NB4 (cell line): ENCODE measurements around the gene PRR33.

Experiments used
- TF ChIP-seq, protein P1 (sequence below): IDR thresholded peaks from 2 replicates; pipeline ENCODE4 v1.6.1; 2011; ENCODE audit warnings: low read depth, low read length
- TF ChIP-seq, protein P2 (sequence below): IDR thresholded peaks from one replicate; pipeline ENCODE4 v1.5.1; 2012; ENCODE audit warnings: low read depth, low read length

DNA sequence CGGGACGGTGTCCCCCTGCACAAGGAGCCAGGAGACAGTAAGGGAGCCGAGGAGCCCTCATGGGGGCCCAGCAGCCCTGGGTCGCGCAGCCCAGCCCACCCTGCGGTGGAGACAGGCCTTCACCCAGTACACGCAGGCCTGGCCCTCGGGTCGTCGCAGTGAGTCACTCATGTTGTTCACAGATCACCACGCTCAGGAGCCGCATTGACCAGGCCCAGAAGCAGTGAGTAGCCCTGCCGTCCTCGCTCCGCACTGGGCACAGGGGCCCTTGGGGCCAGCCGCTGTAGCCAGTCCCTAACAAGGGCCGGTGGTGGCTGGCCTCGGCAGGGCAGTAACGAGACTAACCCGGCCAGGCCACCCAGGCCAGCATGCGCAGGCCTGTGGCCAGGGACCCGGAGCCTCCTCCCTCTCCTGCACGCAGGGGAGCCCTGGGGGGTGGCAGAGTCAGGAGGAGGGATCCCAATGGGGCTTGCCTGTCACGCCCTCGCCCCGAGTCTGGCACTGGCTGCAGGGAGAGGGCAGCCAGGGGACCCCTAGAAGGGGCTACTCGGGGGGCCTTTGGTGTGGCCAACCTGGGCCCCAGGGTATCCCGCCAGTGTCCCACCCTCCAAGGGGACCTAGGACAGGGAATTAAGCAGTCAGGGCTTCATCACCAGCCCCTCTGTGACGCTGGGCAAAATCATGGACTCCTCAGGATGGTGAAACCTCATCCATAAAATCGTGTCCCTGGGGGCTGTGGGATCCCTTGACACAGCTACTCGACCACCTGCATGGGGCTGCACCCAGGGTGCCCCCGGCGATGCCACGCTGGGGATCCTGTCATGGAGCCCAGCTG, 45.3 kb upstream of the PRR33 start:
- TF ChIP-seq, protein P1, sequence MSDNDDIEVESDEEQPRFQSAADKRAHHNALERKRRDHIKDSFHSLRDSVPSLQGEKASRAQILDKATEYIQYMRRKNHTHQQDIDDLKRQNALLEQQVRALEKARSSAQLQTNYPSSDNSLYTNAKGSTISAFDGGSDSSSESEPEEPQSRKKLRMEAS, result no peak
- TF ChIP-seq, protein P2, sequence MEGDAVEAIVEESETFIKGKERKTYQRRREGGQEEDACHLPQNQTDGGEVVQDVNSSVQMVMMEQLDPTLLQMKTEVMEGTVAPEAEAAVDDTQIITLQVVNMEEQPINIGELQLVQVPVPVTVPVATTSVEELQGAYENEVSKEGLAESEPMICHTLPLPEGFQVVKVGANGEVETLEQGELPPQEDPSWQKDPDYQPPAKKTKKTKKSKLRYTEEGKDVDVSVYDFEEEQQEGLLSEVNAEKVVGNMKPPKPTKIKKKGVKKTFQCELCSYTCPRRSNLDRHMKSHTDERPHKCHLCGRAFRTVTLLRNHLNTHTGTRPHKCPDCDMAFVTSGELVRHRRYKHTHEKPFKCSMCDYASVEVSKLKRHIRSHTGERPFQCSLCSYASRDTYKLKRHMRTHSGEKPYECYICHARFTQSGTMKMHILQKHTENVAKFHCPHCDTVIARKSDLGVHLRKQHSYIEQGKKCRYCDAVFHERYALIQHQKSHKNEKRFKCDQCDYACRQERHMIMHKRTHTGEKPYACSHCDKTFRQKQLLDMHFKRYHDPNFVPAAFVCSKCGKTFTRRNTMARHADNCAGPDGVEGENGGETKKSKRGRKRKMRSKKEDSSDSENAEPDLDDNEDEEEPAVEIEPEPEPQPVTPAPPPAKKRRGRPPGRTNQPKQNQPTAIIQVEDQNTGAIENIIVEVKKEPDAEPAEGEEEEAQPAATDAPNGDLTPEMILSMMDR, result no peak
